ENCODE results near the gene NPC1L1.

Gene NPC1L1

GRCh38 chr7:44522315-44522714 lies 18.8 kb downstream of the NPC1L1 start:
- H3K9me2 ChIP-seq (replicated peaks; ENCODE audit: control insufficient read depth, low read length) = no peaks in the 10 kb centered on the region
- peaks cover 18% of the 10 kb centered on the region; the same call in 1 of the 2 replicates for H3K27me3 ChIP-seq (ENCODE audit: control insufficient read depth, low read length)
- no peak overlapping the region for H3K27ac ChIP-seq (ENCODE audit: low read depth, low read length)
- H3F3A ChIP-seq (ENCODE audit: control insufficient read depth, insufficient read depth) = no peaks in the 10 kb centered on the region
- no peak for TF ChIP-seq EZH2phosphoT487 (IDR thresholded peaks at IDR 0.05; ENCODE audit: borderline replicate concordance, low read length)
- TF ChIP-seq, protein P1, sequence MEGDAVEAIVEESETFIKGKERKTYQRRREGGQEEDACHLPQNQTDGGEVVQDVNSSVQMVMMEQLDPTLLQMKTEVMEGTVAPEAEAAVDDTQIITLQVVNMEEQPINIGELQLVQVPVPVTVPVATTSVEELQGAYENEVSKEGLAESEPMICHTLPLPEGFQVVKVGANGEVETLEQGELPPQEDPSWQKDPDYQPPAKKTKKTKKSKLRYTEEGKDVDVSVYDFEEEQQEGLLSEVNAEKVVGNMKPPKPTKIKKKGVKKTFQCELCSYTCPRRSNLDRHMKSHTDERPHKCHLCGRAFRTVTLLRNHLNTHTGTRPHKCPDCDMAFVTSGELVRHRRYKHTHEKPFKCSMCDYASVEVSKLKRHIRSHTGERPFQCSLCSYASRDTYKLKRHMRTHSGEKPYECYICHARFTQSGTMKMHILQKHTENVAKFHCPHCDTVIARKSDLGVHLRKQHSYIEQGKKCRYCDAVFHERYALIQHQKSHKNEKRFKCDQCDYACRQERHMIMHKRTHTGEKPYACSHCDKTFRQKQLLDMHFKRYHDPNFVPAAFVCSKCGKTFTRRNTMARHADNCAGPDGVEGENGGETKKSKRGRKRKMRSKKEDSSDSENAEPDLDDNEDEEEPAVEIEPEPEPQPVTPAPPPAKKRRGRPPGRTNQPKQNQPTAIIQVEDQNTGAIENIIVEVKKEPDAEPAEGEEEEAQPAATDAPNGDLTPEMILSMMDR (IDR thresholded peaks at IDR 0.05; ENCODE audit: low read depth, low read length, poor library complexity, severe bottlenecking) = no peak
- H4K20me1 ChIP-seq (ENCODE audit: control insufficient read depth, insufficient read depth, low read depth, low read length) = no peaks in the 10 kb centered on the region
- H3K79me2 ChIP-seq (ENCODE audit: control insufficient read depth, low read length) = no peaks in the 10 kb centered on the region
- H3K4me3 ChIP-seq (ENCODE audit: low read length) = no peak overlapping the region
- no peak overlapping the region for H3K4me2 ChIP-seq (ENCODE audit: low read length)
- no peaks in the 10 kb centered on the region for H3K4me1 ChIP-seq (ENCODE audit: control insufficient read depth, low read length)
- H3K36me3 ChIP-seq (ENCODE audit: control insufficient read depth, low read length) = no peaks in the 10 kb centered on the region
- H3K9me3 ChIP-seq (ENCODE audit: control insufficient read depth, insufficient read depth, low read length) = no peaks in the 10 kb centered on the region

DNA sequence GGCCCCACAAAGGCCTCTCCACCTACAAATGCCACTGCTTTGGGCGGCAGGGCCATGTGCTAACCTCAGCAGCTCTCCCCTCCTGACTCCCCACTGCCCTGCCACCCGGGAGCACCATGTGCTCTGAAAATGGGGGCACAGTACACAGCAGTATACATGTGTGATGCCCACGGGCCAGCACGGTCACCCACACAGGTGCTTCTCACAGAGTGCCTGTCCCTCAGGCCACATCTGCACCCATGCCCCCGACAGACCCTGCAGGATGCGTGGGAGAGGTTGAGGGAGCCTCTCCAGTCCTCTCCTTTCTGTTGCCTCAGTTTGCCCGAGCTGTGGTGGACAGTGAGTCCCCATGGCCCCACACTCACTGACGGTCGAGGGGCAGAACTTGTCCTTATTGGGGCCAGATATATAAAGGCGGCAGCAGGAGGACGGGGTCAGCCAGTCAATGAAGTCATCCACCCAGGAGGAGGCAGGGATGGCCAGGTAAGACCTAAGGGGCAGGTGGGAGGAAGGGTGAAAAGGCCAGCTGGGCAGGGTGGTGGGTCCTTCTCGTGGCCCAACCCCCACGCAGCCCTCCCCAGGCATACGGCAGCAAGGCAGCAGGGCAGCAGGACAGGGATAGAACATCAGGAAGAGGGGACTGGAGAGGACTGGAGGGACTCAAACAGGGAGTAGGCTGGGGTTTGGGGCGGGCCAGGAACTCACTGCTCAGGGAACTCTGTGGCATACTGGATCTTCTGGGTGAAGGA lies 19.6 kb downstream of the NPC1L1 start:
- H3K4me1 ChIP-seq (ENCODE audit: control insufficient read depth, low read length) = no peaks in the 10 kb centered on the region
- no peaks in the 10 kb centered on the region for H3F3A ChIP-seq (ENCODE audit: control insufficient read depth, insufficient read depth)
- H3K36me3 ChIP-seq (ENCODE audit: control insufficient read depth, low read length) = no peaks in the 10 kb centered on the region
- H3K4me2 ChIP-seq (ENCODE audit: low read length) = no peak overlapping the region
- peaks cover 18% of the 10 kb centered on the region; the same call in 1 of the 2 replicates for H3K27me3 ChIP-seq (ENCODE audit: control insufficient read depth, low read length)
- no peaks in the 10 kb centered on the region for H3K9me2 ChIP-seq (replicated peaks; ENCODE audit: control insufficient read depth, low read length)
- H3K27ac ChIP-seq (ENCODE audit: low read depth, low read length) = no peak overlapping the region
- no peaks in the 10 kb centered on the region for H3K9me3 ChIP-seq (ENCODE audit: control insufficient read depth, insufficient read depth, low read length)
- H4K20me1 ChIP-seq (ENCODE audit: control insufficient read depth, insufficient read depth, low read depth, low read length) = no peaks in the 10 kb centered on the region
- TF ChIP-seq EZH2phosphoT487 (IDR thresholded peaks at IDR 0.05; ENCODE audit: borderline replicate concordance, low read length) = no peak
- TF ChIP-seq, protein P1 (IDR thresholded peaks at IDR 0.05; ENCODE audit: low read depth, low read length, poor library complexity, severe bottlenecking) = no peak
- no peak overlapping the region for H3K4me3 ChIP-seq (ENCODE audit: low read length)
- H3K79me2 ChIP-seq (ENCODE audit: control insufficient read depth, low read length) = no peaks in the 10 kb centered on the region

- no peaks in the 10 kb centered on the region for H3K79me2 ChIP-seq (ENCODE audit: control insufficient read depth, low read length)
- no peaks in the 10 kb centered on the region for H4K20me1 ChIP-seq (ENCODE audit: control insufficient read depth, insufficient read depth, low read depth, low read length)
Measured at GRCh38 chr7:44520574-44520973, 20.6 kb downstream of the NPC1L1 start.

More at GRCh38 chr7:44520574-44520973, 20.6 kb downstream of the NPC1L1 start:
- Histone ChIP-seq H3K36me3 (ENCODE audit: control insufficient read depth, low read length) (no peaks in the 10 kb centered on the region), H3K4me3 (ENCODE audit: low read length) (no peak overlapping the region), H3K27me3 (ENCODE audit: control insufficient read depth, low read length) (peaks cover 18% of the 10 kb centered on the region; the same call in 1 of the 2 replicates), H3K4me2 (ENCODE audit: low read length) (no peak overlapping the region), H3K9me3 (ENCODE audit: control insufficient read depth, insufficient read depth, low read length) (no peaks in the 10 kb centered on the region), H3K9me2 (replicated peaks; ENCODE audit: control insufficient read depth, low read length) (no peaks in the 10 kb centered on the region), H3K4me1 (ENCODE audit: control insufficient read depth, low read length) (no peaks in the 10 kb centered on the region), H3F3A (ENCODE audit: control insufficient read depth, insufficient read depth) (no peaks in the 10 kb centered on the region), H3K27ac (ENCODE audit: low read depth, low read length) (no peak overlapping the region)
- TF ChIP-seq, protein P1 (IDR thresholded peaks at IDR 0.05; ENCODE audit: low read depth, low read length, poor library complexity, severe bottlenecking) = no peak
- no peak for TF ChIP-seq EZH2phosphoT487 (IDR thresholded peaks at IDR 0.05; ENCODE audit: borderline replicate concordance, low read length)

Measured in DOHH2 (cell line).